Endothelial cell of umbilical vein (primary cell): ENCODE measurements around the gene SOX13. TPM values are rescaled to one million over a fixed set of nuclear protein-coding genes. Genes with fewer than 3 reads are reported as not detected.

Experiments
- BruUV-seq: library from RNA; stranded (reverse); fragments of 400-500 nt; replicated peaks from 2 replicates; lab custom pipeline; 2021; lab: Mats Ljungman, UMichigan
- CTCF ChIA-PET: fragments of 300-600, 350-600 bp; sonication (Branson Sonifier 250); formaldehyde crosslinking; loops from one replicate; lab custom pipeline; 2021; ENCODE audit warnings: antibody characterized with exemption, inconsistent platforms; lab: Charles Lee
- POLR2A ChIA-PET: fragments of 300-600, 350-600 bp; sonication (Branson Sonifier 250); formaldehyde crosslinking; loops from one replicate; lab custom pipeline; 2021; ENCODE audit warnings: antibody characterized with exemption, inconsistent platforms; lab: Charles Lee
- DNase-seq: peaks from one replicate; pipeline ENCODE4 v3.0.0-alpha.2; 2011; ENCODE audit warnings: low read depth, low spot score
- FAIRE-seq: peaks from 2 replicates; lab custom pipeline; 2011; peaks lifted over from hg19 to GRCh38; lab: Jason Lieb, UNC
- H2AFZ ChIP-seq: 2 replicates; pipeline ENCODE4 v1.6.0; 2012; ENCODE audit warnings: low read depth, low read length, control low read depth, inconsistent platforms
- H3K27ac ChIP-seq: 2 replicates; pipeline ENCODE4 v1.5.1; 2011; ENCODE audit warnings: low read depth, mild to moderate bottlenecking, control low read depth, low read length, moderate library complexity; ENCODE audit not compliant: insufficient read depth
- H3K27me3 ChIP-seq, 2 experiments: 2 replicates each; pipeline versions ENCODE4 v1.6.0 to v1.6.1; 2011; ENCODE audit warnings: low read length in 2 of 2, mixed read lengths in 1 of 2; ENCODE audit not compliant: control insufficient read depth in 2 of 2, insufficient read depth in 2 of 2
- H3K36me3 ChIP-seq, 2 experiments: 2 replicates in 1 of 2; 3 replicates in 1 of 2; pipeline ENCODE4 v1.5.1; 2011; ENCODE audit warnings: low read length in 2 of 2, mild to moderate bottlenecking in 1 of 2, moderate library complexity in 1 of 2; ENCODE audit not compliant: control insufficient read depth in 2 of 2, insufficient read depth in 2 of 2; ENCODE audit errors: extremely low read depth in 1 of 2
- H3K4me1 ChIP-seq: 3 replicates; pipeline ENCODE4 v1.5.1; 2011; ENCODE audit warnings: mild to moderate bottlenecking, low read length; ENCODE audit not compliant: control insufficient read depth, insufficient read depth; ENCODE audit errors: extremely low read depth
- H3K4me2 ChIP-seq: 2 replicates; pipeline ENCODE4 v1.6.1; 2011; ENCODE audit warnings: low read length, control low read depth, mixed read lengths; ENCODE audit not compliant: insufficient read depth
- H3K4me3 ChIP-seq, 3 experiments: fragments of 200-600 bp in 1 of 3; sonication (generic), shearing (Covaris generic) in 1 of 3; replicated peaks in 1 of 3; 2 replicates each; pipeline ENCODE4 v1.5.1; 2011 to 2016; ENCODE audit warnings: control low read depth in 3 of 3, low read length in 3 of 3, mild to moderate bottlenecking in 2 of 3, inconsistent platforms in 1 of 3, low read depth in 1 of 3, moderate library complexity in 1 of 3; ENCODE audit not compliant: insufficient read depth in 1 of 3
- H3K79me2 ChIP-seq: 2 replicates; pipeline ENCODE4 v1.6.0; 2012; ENCODE audit warnings: low read length, inconsistent platforms; ENCODE audit not compliant: control insufficient read depth, insufficient read depth
- H3K9ac ChIP-seq: replicated peaks from 2 replicates; pipeline ENCODE3; 2011; ENCODE audit warnings: low read length, control low read depth; ENCODE audit not compliant: insufficient read depth; ENCODE audit errors: extremely low read depth
- H3K9me1 ChIP-seq: replicated peaks from 3 replicates; pipeline ENCODE4 v1.6.0; 2011; ENCODE audit warnings: mild to moderate bottlenecking, low read length; ENCODE audit not compliant: control insufficient read depth, insufficient read depth; ENCODE audit errors: extremely low read depth
- H3K9me3 ChIP-seq: replicated peaks from 2 replicates; pipeline ENCODE4 v1.5.1; 2012; ENCODE audit warnings: low read length, inconsistent platforms; ENCODE audit not compliant: control insufficient read depth, insufficient read depth
- H4K20me1 ChIP-seq: replicated peaks from 2 replicates; pipeline ENCODE3; 2011; ENCODE audit warnings: mild to moderate bottlenecking, low read length; ENCODE audit not compliant: control insufficient read depth, insufficient read depth; ENCODE audit errors: extremely low read depth
- EZH2 ChIP-seq: IDR thresholded peaks from 2 replicates; pipeline ENCODE4 v1.6.1; 2012; ENCODE audit warnings: borderline replicate concordance, low read depth, mild to moderate bottlenecking, moderate library complexity, low read length, inconsistent platforms; ENCODE audit not compliant: severe bottlenecking
- FOS ChIP-seq: IDR thresholded peaks from 2 replicates; pipeline ENCODE4 v1.6.1; 2011; ENCODE audit warnings: mild to moderate bottlenecking, low read length, moderate library complexity, borderline replicate concordance; ENCODE audit not compliant: insufficient read depth
- GATA2 ChIP-seq: IDR thresholded peaks from 2 replicates; pipeline ENCODE4 v1.7.0; 2011; ENCODE audit warnings: low read depth, mild to moderate bottlenecking, moderate library complexity, mixed read lengths, low read length; ENCODE audit not compliant: insufficient read length, insufficient read depth
- JUN ChIP-seq: IDR thresholded peaks from 2 replicates; pipeline ENCODE4 v1.6.1; 2011; ENCODE audit warnings: borderline replicate concordance, low read depth; ENCODE audit not compliant: insufficient read length, insufficient read depth
- MYC ChIP-seq: IDR thresholded peaks from one replicate; pipeline ENCODE4 v1.6.1; 2011; ENCODE audit warnings: mild to moderate bottlenecking, low read depth, low read length
- POLR2A ChIP-seq: IDR thresholded peaks from 2 replicates; pipeline ENCODE4 v1.6.1; 2012; ENCODE audit warnings: low read depth, mild to moderate bottlenecking, control low read depth, low read length
- POLR2AphosphoS5 ChIP-seq: IDR thresholded peaks from 2 replicates; pipeline ENCODE4 v1.6.1; 2012; ENCODE audit warnings: low read depth, mild to moderate bottlenecking, control low read depth, low read length, moderate library complexity; ENCODE audit not compliant: insufficient read depth
- dilution Hi-C: fragments of 300-500 bp; cut with MboI; formaldehyde crosslinking; loops from one replicate; pipeline ENCODE4 v1.15.0; 2019; ENCODE audit warnings: low sequenced_read_pairs; ENCODE audit not compliant: extremely low pct_ligation_motif_present
- intact Hi-C: fragments of 100-400 bp; cut with micrococcal nuclease; formaldehyde crosslinking; loops from one replicate; pipeline ENCODE4 v1.10.0; 2022
- polyA plus RNA-seq, 4 experiments: library from polyadenylated mRNA; depleted of rRNA in 3 of 4; stranded (reverse) in 3 of 4; unstranded in 1 of 4; fragments of >200 nt; gene quantifications; 2 replicates each; pipeline versions ENCODE4 v1.2.1 to v1.2.3, GENCODE V29; 2011 to 2012; ENCODE audit warnings: missing spikeins in 1 of 4
- total RNA-seq: library from RNA; stranded (reverse); gene quantifications from 2 replicates; pipeline ENCODE4 v1.2.3, GENCODE V29; 2021
- TF ChIP-seq, protein P1 (sequence below), 2 donors: IDR thresholded peaks; 1 replicate in 1 of 2; 2 replicates in 1 of 2; pipeline ENCODE4 v1.5.1; 2011; ENCODE audit warnings: low read length in 2 of 2, mild to moderate bottlenecking in 2 of 2, moderate library complexity in 2 of 2, control low read depth in 1 of 2, inconsistent platforms in 1 of 2, low read depth in 1 of 2; ENCODE audit not compliant: insufficient read depth in 1 of 2; ENCODE audit errors: extremely low read depth in 1 of 2
- TF ChIP-seq, protein P2 (sequence below): IDR thresholded peaks from 2 replicates; pipeline ENCODE4 v1.6.1; 2011; ENCODE audit not compliant: insufficient read depth, insufficient read length

The SOX13 gene
- total and polyA plus RNA-seq, 2 donors (not counting 3 experiments of a cell fraction or from before 2014, with no cell fraction given): 40.8 to 57.7 TPM

DNA sequence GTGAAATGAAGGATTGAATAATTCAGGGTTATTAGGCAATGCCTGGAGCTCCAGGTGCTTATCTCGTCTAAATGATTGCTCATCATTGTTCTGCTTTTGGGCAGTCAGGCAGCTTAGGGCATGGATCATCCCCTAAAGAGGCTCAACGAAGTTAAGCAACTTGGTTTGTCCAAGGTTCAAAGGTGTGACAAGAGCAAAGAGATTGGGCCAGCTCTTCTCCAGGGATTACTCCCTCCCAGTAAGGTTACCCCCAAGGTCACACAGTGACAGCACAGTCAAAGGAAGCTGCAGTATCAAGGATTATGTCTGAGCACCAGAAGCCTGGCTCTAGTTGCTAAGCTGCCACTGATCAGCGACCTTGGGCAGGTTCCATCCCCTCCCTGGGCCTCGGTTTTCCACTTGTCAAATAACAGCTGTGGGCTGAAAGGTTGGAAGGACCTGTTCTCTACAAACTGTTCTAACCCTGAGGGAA, 72.2 kb downstream of the SOX13 start:
- FAIRE-seq (no peak), DNase-seq (no peak)
- Histone ChIP-seq H3K4me2 (no peak overlapping the region), H3K4me3 (no peak overlapping the region), H3K4me1 (no peaks in the 10 kb centered on the region), H3K27me3 (no peaks in the 10 kb centered on the region), H3K79me2 (no peaks in the 10 kb centered on the region), H3K27ac (no peak overlapping the region), H2AFZ (no peak overlapping the region), H3K9me1 (no peaks in the 10 kb centered on the region), H4K20me1 (no peaks in the 10 kb centered on the region), H3K9me3 (no peaks in the 10 kb centered on the region), H3K9ac (no peak overlapping the region), H3K36me3 (no peaks in the 10 kb centered on the region)
- dilution Hi-C loops: loop anchor here (25.0 kb wide), 1 partner anchor 283 kb away; the partner anchor contains the start of gene SNRPE
- TF ChIP-seq POLR2A: no peak
- no TSS peak for BruUV-seq
- POLR2A ChIA-PET: no interaction called here
- intact Hi-C loops: no loop called here
- CTCF ChIA-PET: interaction anchor here (0.9 to 1.9 kb wide), 2 partner anchors 16 to 274 kb away, joined by 4 to 5 read pairs; no protein-coding TSS in a partner anchor

DNA sequence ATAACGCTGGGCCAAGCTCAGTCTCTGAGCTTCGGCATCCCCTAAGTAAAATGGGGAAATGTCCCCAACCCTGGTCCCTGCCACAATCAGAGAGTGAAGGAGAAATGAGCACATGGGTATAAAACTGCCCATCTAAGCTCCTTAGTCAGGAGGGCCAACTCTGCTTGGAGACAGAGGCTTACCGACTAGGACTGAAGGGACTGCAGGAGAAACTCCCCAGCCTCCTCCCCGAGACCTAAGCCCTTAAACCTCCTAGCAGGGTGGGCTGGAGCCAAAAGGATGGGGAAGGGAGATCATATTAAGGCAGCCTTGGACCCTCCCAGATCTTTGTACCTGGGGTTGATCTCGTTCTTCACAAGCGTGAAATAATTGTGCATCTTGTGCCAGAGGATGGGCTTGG, 73.4 kb downstream of the SOX13 start:
- Histone ChIP-seq H3K27ac (no peak overlapping the region), H3K4me2 (no peak overlapping the region), H3K79me2 (no peaks in the 10 kb centered on the region), H3K4me1 (no peaks in the 10 kb centered on the region), H4K20me1 (no peaks in the 10 kb centered on the region), H3K36me3 (no peaks in the 10 kb centered on the region), H2AFZ (no peak overlapping the region), H3K4me3 (no peak overlapping the region), H3K27me3 (no peaks in the 10 kb centered on the region), H3K9ac (no peak overlapping the region), H3K9me1 (no peaks in the 10 kb centered on the region), H3K9me3 (no peaks in the 10 kb centered on the region)
- POLR2A ChIA-PET: no interaction called here
- FAIRE-seq (no peak), DNase-seq (no peak)
- TF ChIP-seq, protein P1, sequence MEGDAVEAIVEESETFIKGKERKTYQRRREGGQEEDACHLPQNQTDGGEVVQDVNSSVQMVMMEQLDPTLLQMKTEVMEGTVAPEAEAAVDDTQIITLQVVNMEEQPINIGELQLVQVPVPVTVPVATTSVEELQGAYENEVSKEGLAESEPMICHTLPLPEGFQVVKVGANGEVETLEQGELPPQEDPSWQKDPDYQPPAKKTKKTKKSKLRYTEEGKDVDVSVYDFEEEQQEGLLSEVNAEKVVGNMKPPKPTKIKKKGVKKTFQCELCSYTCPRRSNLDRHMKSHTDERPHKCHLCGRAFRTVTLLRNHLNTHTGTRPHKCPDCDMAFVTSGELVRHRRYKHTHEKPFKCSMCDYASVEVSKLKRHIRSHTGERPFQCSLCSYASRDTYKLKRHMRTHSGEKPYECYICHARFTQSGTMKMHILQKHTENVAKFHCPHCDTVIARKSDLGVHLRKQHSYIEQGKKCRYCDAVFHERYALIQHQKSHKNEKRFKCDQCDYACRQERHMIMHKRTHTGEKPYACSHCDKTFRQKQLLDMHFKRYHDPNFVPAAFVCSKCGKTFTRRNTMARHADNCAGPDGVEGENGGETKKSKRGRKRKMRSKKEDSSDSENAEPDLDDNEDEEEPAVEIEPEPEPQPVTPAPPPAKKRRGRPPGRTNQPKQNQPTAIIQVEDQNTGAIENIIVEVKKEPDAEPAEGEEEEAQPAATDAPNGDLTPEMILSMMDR (IDR thresholded peaks at IDR 0.05; ENCODE audit: extremely low read depth in 1 of 2, insufficient read depth in 1 of 2, low read depth in 1 of 2, low read length in 2 of 2): no peak
- TF ChIP-seq POLR2AphosphoS5 (no peak), FOS (no peak), MYC (no peak), POLR2A (no peak), GATA2 (no peak), JUN (no peak), EZH2 (no peak)
- TF ChIP-seq, protein P2, sequence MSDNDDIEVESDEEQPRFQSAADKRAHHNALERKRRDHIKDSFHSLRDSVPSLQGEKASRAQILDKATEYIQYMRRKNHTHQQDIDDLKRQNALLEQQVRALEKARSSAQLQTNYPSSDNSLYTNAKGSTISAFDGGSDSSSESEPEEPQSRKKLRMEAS: no peak
- dilution Hi-C loops (loop anchor here (25.0 kb wide), 1 partner anchor 284 kb away; the partner anchor contains the start of gene SNRPE), intact Hi-C loops (no loop called here)
- BruUV-seq: no TSS peak
- CTCF ChIA-PET: no interaction called here
